ENCODE data around the gene HPCAL1.

The HPCAL1 gene

DNA sequence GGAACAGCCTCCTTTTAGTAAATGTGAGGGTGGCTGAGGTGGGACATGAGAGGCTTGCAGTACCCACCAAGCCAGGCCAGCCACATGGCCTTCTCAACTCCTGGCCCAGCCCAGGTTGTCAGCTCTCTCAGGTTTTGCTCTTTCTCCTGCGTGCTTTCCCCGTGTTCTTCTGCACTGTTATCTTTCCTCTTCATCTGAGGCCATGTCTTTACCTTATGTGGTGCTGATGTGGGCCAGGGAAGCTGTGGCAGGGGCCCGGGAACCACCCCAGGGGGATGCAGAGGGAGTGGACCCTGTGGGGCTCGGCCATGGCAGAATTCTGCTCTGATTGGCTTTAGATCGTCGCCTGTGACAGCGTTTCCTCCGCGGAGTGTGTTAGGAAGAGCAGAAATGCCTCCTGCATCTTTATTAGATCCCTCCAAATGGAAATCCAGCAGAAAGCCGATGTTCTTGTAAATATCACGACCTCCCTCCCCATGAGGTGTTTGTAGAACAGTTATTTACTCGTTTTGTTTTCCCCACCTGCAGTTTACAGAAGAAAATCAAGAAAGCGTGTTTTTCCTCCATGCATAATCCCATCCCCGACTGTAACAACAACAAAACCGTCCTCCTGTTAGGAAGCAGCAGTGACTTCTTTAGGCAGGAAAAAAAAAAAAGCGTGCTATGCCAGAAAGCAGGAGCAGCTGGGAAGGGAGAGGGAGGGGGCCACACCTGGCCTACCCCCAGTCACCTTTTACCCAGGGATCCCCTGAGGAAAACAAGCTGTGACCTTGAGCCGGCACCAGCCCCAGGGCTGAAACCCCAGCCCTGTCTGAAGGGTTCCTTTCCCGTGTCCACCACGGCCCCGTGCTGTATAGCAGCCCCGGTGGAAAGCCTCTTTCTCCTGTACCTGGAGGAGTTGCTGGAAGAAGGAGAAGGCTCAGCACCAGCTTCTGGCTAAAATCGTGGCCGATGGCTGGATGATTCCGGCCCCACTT, 54.8 kb downstream of the HPCAL1 start:
- no peak for DNase-seq

GRCh38 chr2:10359246-10359645, 56.5 kb downstream of the HPCAL1 start:
- no peak for DNase-seq

DNA sequence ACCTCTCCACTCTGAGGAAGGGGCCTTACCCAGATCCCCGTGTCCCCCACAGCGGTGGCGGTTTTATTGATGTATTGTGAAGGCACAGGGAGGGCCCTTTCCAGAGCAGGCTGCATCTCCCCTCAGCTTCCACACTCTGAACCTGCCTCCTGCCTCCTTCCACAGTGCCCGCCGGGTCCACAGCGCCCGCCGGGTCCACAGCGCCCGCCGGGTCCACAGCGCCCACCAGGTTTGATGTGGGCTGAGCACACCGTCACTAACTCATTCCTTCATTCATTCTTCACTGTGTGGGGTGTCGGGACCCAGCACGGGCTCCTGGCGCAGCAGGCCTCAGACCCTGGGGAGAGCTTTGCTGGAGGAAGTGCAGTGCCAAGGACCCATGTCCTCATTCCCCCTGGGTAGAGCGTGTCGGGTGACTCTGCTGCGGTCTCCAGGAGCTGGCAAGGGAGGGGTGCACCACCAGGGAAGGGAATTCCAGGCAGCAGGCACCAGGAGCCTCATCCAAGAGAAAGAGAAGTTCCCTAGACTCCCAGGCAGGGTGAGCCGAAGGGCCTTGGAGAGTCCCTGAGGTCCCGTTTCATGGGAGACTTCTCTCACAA, 57.1 kb downstream of the HPCAL1 start:
- no peak for DNase-seq

GRCh38 chr2:10360460-10360849, 57.8 kb downstream of the HPCAL1 start:
- no peak for DNase-seq

DNA sequence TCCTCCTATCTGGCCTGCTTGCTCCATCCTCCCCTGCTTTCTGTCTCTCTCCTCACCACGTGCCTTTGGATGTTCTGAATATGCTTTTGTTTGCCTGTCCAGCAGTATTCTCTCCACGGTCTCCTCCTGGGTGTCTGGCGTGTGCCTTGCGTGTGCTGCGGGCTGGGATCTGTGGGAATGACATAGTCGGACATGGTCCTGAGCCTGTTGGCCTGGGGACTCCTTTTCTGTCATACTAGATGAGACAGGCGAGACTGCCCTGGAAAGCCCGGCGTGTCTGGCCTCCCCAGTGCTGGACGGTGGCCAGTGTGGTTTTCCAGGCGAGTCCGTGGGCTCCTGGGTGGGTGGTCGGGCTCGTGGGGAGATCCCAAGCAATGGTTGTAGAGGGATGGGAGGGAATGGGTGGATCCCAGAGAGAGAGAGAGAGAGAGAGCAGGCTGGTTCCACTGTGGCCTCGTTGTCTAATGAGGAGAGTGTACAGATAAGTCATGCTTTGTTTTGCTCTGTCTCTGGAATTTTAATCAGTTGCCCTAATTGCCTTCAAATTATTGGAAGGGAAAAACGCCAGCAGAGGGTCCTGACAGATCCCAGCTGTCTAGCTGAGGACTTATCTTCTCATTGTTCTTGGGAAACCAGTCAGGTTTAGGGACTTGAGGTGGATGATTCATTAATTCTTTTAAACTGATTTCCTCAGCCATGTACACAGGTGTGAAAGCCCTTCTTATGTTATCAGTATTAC, 58.3 kb downstream of the HPCAL1 start:
- DNase-seq = no peak

DNA sequence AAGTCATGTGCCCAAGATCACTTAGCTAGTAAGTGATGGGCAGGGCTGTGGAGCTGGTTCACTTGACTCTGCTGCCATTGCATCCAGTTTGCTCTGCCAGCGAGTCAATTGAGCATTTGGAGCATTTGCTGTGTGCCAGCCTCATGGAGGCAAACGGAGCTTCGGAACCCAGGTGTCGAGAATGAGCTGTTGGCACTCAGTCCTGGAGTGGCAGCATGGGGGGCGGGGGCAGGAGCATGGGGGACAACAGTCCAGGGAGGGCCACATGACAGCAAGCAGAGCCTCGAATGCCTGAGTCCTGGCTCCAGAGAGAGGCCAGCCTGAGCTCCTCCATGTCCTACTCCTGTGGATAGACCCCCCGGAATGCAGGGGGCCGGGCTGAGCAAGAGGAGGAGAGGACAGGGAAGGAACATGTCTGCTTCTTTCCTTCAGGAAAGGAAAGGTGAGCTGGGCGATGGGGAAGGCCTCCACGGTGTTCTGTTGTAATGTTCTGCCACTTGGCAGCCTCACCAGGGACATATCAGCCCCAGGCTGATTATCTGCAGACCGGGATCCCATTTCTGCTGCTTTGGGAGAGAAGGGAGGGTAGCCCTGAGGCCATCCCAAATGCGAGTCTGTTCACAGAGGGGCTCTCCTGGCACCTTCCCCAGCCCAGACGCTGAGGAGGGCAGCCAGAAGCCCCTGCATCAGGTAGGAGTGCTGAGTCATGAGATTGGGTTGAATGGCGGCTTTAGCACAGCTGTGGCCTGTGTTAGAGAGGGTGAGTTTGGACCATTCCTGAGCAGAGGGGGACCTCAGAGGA, 59.6 kb downstream of the HPCAL1 start:
- no peak for DNase-seq

DNA sequence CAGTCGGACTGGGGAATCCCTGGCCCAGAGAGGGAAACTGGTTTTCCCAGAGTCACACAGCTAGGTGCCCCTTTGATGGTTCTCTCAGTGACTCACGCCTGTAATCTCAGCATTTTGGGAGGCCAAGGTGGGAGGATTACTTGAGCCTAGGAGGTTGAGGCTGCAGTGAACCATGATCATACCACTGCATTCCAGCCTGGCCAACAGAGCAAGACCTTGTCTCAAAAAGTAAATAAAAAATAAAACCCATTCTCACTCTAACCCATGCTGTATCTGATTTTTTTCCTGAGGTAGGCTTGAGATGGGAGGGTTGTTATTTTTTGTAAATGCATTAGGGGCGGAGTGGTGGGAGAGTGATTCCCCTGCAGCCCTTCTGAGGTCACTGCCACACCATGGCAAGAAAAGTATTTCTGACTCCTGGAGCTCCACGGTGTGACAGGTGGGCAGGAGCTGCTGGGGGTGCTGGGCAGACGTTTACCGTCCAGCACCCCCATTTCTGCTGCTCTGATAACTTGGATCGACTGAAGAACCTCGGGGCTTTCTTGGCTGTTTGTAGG, 60.3 kb downstream of the HPCAL1 start:
- no peak for DNase-seq

DNA sequence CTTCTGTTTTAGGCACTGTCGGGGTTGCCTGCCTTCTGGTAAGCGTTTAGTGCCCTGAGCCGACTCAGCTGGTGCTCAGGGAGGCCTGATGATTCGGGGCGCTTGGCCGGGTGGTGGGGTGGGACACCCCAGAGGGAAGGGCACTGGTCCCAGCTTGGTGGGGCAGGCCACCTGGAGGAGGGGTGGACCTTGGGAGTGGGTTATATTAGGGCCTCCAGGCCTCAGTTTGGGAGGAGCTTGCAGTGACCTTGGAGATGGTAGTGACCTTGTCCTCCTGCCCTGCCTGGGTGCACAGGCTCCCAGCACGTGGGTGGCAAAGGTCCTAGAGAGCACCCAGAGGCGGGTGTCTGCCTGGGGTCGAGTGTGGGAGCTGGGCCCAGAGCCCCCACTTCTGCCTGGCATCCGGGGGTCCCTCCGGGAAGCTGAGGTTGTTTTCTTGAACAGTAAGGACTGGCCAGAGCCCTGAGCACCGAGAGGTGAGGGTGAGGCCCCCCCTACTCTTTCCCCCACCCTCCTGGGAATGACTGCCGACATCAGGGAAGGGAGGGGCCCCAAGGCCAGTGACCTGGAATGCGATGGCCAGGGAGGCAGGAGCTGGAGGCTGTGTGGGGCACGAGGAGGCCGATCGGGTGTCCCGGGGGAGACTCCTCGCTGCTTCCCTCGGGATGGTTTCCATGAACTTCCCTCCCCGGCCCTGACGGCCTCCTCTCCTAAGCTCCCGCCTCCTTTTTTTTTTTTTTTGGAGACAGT, 61.3 kb downstream of the HPCAL1 start:
- no peak for DNase-seq

DNA sequence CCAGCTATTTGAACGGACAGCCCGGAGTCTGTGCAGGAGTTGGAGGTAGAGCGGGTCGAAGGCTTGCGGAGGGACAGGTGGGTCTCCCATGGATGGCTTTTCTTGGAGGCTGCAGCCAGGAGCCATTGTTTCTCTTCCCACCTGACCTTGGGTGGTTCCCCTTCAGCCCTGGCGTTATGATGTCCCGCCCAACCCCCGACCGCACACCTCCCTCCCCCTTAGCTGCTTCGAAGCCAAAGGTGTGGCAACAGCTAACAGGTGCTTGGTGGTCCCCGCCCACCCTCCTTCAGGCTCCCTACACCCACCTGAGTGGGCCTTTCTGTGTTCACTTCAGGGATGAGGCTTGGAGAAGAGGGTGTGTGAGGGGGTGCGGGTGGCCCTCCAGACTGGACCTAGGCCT, 62.7 kb downstream of the HPCAL1 start:
- DNase-seq = no peak

- no peak for DNase-seq
Observed at GRCh38 chr2:10366601-10367270, 64.0 kb downstream of the HPCAL1 start.

DNA sequence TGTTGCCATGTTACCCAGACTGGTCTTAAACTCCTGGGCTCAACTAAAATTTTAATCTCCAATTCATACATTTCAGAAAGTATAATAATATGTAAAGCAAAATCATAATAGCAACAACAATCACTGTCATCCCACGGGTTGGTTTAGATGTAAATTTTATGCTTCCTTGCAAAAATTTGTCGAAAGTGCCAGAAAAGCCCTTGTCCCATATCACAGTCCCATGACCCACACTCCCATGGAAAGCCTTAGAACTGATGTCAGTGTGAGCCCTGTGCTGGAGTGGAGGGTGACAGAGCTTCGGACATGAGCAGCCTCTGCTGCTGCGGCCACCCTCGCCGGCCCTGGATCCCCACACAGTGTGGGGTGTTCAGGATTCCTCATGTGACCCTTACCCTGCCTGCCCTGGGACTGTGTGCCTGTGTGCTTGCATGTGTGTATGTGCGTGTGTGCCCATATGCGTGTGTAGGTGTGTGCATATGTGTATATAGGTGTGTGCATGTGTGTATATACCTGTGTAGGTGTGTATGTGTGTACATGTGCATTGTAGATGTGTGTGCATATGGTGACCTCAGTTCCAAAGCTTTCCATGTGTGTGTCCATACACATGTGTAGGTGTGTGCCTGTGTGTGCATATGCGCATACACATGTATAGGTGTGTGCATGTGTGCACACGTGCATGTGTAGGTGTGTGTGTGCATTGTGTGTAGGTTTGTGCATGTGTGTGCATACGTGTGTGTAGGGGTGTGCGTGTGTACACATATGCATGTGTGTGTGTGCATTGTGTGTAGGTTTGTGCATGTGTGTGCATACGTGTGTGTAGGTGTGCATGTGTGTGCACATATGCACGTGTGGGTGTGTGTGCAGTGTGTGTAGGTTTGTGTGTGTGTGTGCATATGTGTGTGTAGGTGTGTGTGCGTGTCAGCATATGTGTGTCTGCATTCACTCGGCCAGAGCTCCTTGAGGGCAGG, 65.1 kb downstream of the HPCAL1 start:
- DNase-seq = no peak

DNA sequence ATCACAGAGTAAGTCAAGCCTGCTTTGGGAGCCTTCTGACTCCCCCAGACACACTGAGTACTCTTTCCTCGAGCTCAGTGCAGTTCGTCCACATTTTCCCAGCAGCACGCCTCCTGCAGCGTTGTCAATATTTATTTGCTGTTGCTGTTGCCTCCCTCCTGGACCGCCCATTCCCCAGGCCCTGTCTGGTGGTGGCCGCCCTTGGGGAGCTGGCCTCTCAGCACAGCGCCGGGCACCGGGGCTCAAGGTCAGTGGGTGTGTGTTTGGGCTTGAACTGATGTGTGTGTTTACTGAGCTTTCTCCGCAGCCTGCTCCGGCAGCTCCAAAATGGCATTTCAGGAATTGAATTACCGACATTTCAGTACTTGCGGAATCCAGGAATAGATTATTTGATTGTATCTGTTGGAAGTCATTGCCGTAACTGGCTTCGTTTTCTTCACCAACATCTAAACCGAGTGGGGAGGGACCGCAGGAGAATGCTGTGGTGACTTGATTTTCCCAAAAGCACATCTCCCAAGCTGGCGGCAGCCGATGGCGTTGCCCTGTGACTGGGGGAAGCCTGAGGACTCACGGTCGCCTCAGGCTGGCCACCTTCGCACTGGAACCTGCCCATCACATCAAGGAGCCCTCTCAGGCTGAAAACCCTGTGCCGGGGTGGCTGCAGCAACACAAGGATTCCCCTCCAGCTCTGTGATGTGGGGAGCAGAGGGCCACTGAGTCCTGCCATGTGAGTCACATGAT, 66.0 kb downstream of the HPCAL1 start:
- no peak for DNase-seq

- no peak for DNase-seq
Observed at GRCh38 chr2:10369269-10370255, 66.9 kb downstream of the HPCAL1 start.

GRCh38 chr2:10370390-10370789, 67.7 kb downstream of the HPCAL1 start:
- no peak for DNase-seq

- no peak for DNase-seq
Observed at GRCh38 chr2:10370895-10371294, 68.2 kb downstream of the HPCAL1 start.

DNA sequence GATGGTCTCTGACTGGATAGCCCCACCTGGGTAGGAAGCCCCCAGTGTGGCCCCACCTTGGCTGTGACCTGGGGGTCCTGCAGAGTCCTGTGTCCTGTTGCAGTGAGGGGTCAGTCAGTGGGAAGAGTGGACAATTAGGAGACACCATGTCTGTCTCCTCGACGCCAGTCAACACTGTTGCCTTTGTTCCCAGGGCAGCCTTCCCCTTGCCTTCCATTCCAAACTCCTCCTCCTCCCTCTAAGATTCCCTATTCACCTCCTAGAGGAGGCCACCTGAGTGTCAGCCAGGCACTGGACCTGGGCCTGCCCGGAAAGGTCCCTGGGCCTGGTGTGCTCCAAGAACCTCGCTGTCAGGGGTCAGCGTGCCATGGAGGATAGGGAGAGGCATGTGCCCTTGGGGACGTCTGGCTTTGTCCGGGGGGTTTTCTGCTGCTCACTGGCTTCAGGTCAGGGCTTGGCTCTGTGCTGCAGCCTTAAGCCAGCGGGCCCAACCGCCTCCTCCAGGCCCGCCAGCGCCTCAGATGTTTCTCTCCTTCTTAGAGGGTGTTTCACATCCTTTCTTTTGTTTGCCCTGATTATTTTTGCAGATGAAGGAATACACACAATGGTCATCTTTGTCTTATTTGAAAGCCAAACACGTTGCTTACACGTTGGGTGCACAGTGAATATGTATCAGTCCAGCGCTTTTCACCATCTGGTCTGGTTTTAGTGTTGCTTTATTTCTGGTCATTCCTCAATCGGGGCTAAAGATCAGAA, 68.9 kb downstream of the HPCAL1 start:
- no peak for DNase-seq

Measured in EL (cell line).